Retina (tissue), 1 donor: Measurements from ENCODE around the gene UPB1.

Experiments used
- DNase-seq: peaks from one replicate; pipeline ENCODE4 v3.0.0-alpha.2; 2016

The UPB1 gene

DNA sequence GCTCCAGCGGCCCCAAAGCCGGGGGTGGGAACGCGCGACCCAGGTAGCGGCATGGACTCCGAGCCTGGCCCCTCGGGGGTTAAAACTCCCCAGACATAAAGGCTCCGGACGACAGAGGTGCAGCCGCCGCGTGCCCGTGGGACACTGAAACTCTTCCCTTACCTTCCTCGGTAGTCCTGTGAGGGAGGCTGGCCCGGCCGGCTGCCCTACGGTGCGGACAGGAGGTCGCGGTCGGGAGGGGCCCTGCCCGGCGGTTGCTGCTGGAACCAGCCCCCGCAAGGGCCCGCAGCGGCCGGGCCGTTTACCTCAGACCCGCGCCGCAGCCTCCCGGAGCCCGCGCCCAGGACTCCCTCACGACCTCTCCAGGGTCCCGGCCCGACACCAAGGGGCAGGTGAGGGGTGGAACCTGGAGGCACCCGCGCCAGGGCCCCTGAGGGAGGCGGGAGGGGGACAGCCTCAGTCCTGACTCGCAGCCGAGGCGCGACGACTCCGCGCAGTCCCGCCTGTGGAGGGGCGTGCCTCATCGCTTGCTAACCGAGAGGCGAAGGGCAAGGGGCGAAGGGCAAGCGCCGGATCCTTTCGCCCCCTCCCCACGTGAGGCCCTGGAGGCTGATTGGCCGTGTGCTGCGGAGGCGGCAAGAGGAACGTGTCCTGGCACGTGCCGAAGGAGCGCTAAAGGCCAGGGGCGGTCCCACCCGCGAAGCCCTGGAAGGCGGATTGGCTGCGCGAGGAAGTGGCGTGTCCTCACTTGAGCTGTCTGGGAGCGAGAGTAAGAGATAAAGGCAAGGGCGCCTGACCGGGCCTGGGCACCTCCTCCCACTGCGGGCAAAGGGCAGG is at the start of gene UPB1:
TSS of gene UPB1 (plus strand) at position 805 of the 837 bp plus-strand sequence. CDS start 72 bp downstream, outside the sequence.
- DNase-seq = peak; percentile 48

DNA sequence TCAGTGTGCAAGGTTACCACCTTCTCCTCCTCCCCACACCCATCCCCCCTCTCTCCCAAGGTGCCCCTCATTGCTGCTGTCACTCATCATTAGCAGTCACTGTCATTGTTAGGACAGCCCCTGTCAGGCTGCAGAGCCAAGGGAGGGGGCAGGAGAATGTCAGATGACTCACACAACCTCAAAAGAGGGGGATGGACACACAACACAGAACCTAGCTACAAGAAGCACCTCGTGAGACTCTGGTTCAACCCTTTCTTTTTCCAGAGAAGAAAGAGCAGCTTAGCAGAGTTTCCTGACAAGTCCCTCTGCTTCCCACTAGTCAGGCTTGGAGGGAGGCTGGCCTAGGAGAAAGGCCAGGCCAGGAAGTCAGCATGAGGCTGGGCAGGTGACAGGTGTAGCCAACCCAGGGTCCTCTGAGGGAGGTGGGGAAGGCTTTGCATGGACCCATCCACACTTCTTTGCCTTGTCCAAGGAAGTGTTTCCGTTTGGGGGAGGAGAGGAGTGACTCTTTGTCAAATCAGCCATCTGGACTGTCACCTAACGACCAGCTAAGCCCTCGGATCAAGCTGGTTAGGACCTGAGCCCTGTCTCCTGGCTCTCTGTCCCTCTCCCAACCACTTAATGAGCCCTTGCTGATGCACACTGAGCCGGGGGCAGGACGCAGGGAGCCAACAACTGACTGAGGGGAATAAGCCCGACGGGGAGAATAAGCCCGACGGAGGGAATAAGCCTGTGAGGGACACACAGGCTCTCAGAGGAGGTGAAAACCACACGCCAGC is 49.5 kb upstream of the UPB1 start:
- DNase-seq = peak; percentile 68

GRCh38 chr22:24446260-24446611 is 48.9 kb upstream of the UPB1 start:
- DNase-seq = no peak

GRCh38 chr22:24450610-24451009 is 44.5 kb upstream of the UPB1 start:
- peak; percentile 49 for DNase-seq

DNA sequence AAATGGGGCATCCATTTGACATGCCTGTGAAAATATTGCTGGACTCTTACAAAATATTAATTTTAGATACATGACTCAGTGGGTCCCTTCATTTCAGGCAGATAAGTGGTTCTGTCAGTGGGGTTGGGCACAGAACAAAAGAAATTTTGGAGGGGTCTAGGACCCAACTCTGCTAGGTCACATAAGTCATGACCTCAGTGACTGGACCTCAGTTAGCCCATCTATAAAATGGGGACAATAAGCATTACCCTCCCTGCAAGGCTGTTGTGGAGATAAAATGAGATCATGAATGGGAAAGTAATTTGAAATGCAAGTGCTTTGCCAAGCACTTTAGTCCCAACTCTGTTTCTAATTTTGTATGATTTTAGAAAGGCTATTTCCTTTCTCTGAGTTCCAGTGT is 44.0 kb upstream of the UPB1 start:
- DNase-seq = no peak

- DNase-seq = no peak
Measured at GRCh38 chr22:24453853-24454252, 41.3 kb upstream of the UPB1 start.

- no peak for DNase-seq
Measured at GRCh38 chr22:24455039-24455438, 40.1 kb upstream of the UPB1 start.

GRCh38 chr22:24455751-24456426 is 39.2 kb upstream of the UPB1 start:
- no peak for DNase-seq

GRCh38 chr22:24457894-24458420 is 37.2 kb upstream of the UPB1 start:
- no peak for DNase-seq

DNA sequence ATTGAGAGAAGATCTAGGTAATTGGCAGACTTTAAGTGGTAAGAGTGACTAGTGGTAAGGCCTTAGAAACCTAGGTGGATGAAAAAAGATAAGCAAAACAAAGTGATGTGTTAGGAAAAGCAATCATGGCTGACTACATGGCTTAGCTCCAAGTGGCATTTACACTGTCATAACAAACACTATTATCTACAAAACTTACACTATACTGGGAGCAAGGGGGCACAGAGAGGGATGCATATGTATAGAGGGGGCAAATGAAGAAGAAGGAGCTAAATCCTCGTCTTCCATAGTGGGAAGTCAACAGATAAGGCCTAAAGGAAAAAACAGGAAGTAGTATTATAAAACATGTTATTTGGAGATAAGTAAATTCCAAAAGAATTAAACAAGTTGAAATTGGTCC is 35.2 kb upstream of the UPB1 start:
- DNase-seq = no peak

DNA sequence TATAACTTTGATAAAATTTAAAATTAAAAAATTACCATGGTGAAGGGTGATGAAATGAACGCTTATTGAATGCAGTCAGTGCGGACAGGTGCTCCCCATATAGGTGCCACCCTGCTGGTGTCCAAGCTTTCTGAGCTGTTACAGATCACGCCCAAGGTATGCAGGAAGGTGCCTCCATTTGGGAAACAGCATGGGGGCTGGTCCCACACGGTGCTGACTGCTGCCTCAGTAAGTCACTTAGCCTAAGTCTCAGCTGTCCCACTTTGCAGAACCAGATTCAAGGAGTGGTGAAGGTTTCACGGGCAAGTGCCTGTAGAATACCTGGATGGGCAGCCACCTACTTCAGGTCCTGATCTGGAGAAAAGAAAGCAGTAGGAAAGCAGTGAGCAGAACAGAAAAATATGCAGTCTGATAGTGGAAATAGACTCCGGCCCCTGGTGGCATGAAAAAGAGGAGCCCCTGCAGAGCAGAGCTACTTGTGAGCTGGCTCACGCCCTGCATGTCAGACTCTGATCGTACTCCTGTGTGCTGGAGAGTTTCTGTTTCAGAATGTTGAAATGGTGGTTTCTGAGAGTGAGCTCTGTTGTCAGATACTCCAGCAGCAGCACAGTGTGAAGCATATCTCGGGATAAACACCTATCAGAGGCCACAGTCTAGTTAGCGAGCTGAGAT is 34.6 kb upstream of the UPB1 start:
- DNase-seq = no peak

- no peak for DNase-seq
Measured at GRCh38 chr22:24463071-24463760, 31.9 kb upstream of the UPB1 start.

GRCh38 chr22:24465566-24465965 is 29.6 kb upstream of the UPB1 start:
- no peak for DNase-seq

- no peak for DNase-seq
Measured at GRCh38 chr22:24465975-24466374, 29.2 kb upstream of the UPB1 start.

DNA sequence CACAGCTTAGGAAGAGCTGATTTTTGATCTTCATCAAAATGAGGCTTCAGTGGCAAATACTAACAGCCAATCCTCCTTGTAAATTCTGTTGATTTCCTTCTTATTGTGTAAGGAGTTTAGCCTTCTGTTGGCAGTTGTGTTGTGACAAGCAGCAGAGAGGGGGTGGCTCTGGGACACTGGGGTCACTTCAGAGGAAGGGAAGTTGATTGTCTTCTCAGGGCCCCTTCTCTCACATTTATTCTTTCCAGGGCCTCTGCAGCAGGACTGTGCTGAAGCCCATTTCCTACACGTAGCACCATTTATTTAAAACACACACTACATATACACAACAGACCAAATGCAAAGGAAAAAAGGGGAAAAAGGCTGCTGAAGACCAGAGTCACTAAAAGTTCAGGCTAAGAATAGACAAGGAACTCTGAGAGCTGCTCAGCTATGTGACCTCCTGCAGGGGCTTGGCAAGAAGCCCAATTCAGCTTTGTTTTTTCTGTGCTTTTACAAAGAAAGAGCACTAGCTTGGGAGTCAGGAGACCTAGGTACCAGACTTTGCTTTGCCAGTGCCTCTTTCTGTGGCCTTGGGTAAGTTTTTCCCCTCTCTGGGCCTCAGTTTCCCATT is 28.3 kb upstream of the UPB1 start:
- DNase-seq = no peak

DNA sequence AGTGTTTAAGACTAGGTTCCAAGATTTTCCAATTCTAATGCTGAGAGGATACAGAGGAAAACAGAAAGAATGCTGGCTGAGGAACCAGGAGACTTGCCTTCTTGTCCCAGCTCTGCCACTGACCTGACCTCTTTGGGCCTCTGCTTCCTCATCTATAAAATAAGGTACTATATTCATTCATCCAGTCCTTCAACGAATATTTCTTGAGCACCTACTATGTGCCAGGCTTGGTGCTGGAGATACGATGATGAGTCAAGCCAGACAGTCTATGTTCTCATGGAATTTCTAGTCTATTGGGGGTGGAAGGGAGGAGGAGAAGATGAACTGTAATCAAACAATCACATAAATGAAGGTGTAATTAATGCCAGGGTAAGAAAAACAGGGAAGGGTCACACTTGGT is 27.8 kb upstream of the UPB1 start:
- no peak for DNase-seq

DNA sequence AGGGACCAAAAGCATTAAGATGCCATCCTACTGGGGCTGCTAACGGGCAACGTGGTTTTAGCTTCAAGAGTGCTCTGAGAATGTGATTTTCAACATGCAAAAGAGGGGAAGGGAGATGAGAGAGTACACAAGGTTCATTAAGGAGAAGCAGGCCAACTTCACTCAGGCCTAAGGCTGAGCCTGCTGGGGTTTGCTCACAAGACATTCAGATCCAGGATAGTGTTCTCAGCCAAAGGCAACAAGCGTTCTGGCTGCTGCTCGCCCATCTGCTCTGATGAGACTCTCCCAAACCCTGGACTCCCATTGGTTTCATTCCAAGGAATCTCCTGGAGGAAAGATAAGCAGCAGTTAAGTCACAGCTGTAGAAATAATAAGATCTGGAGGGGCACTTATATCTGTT is 23.6 kb upstream of the UPB1 start:
- no peak for DNase-seq

GRCh38 chr22:24473284-24473683 is 21.8 kb upstream of the UPB1 start:
- DNase-seq = no peak

GRCh38 chr22:24474221-24474620 is 20.9 kb upstream of the UPB1 start:
- DNase-seq = no peak

DNA sequence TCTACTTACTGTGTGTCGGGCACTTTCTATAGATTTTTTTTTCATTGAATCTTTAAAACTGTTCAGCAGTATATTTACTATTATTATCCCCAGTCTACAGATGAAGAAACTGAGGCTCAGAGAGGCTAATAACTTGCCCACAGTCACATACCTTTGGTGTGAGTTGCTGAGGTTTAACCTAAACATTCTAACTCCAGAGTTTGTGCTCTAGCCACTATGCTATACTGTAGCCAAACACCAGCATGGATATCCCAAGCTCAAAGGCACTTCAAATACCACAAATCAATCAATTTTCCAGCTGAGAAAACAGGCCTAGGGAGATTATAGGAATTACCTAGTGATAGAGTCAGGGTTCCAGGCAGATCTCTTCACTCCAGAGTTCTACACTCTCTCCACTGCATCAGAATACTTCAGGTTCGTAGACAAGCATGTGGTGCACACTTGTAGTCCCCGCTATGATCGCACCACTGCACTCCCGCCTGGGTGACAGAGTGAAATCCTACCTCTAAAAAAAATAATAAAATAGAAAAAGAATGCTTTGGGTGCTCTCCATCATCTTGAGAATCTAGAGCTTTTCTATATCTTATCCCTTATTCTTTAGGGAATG is 20.4 kb upstream of the UPB1 start:
- no peak for DNase-seq

- DNase-seq = no peak
Measured at GRCh38 chr22:24481641-24482040, 13.5 kb upstream of the UPB1 start.
